ENCODE data around the gene POLDIP2. TPM values are rescaled to one million over a fixed set of nuclear protein-coding genes. Genes with fewer than 3 reads are reported as not detected.

Gene POLDIP2
- total and polyA plus RNA-seq, 2 of the 13 experiments (the other 11 are each of a cell fraction or from before 2014, with no cell fraction given) = 85.9 to 114 TPM

- TF ChIP-seq PBX3 (CRISPR knock-in tag; IDR thresholded peaks at IDR 0.05; ENCODE audit: borderline replicate concordance) (no peak), ZNF24 (IDR thresholded peaks at IDR 0.05) (no peak), ZNF263 (CRISPR knock-in tag; IDR thresholded peaks at IDR 0.05) (peak; percentile 83), ZBTB1 (CRISPR knock-in tag; IDR thresholded peaks at IDR 0.05; ENCODE audit: borderline replicate concordance) (no peak), SMARCC2 (IDR thresholded peaks at IDR 0.05) (no peak), ESRRA (CRISPR knock-in tag; IDR thresholded peaks at IDR 0.05; ENCODE audit: low read depth) (peak; percentile 78), MIER3 (CRISPR knock-in tag; IDR thresholded peaks at IDR 0.05; ENCODE audit: borderline replicate concordance) (peak; percentile 90; the same call in 1 of the 2 replicates), ZFP41 (CRISPR knock-in tag; IDR thresholded peaks at IDR 0.05; ENCODE audit: borderline replicate concordance) (no peak), CCDC6 (CRISPR knock-in tag; IDR thresholded peaks at IDR 0.05) (no peak), ARNT (IDR thresholded peaks at IDR 0.05) (no peak), GATAD2A (CRISPR knock-in tag; IDR thresholded peaks at IDR 0.05) (peak; percentile 98), ZNF616 (CRISPR knock-in tag; IDR thresholded peaks at IDR 0.05; ENCODE audit: low read depth) (0 out of 2 replicates have a peak, but pooled peaks have one; percentile 24), ZHX2 (IDR thresholded peaks at IDR 0.05; ENCODE audit: low read depth) (peak; percentile 61; the same call in 1 of the 2 replicates), ZHX2 (CRISPR knock-in tag; IDR thresholded peaks at IDR 0.05; ENCODE audit: borderline replicate concordance) (no peak), MTERF4 (CRISPR knock-in tag; IDR thresholded peaks at IDR 0.05) (no peak; the same call in 1 of the 2 replicates), ZNF260 (CRISPR knock-in tag; IDR thresholded peaks at IDR 0.05; ENCODE audit: borderline replicate concordance, low read depth) (no peak), KLF6 (CRISPR knock-in tag; IDR thresholded peaks at IDR 0.05) (peak; percentile 47; the same call in 1 of the 2 replicates), ERF (CRISPR knock-in tag; IDR thresholded peaks at IDR 0.05) (peak; percentile 75; the same call in 1 of the 2 replicates), ZNF781 (CRISPR knock-in tag; IDR thresholded peaks at IDR 0.05; ENCODE audit: borderline replicate concordance, not compliant biosample characterization) (peak; percentile 53), ZNF12 (CRISPR knock-in tag; IDR thresholded peaks at IDR 0.05) (no peak; the same call in 1 of the 2 replicates)
These were observed 12.9 kb upstream of the POLDIP2 start, which contains the start of gene VTN (continued) for GRCh38 chr17:28370035-28370743.
